GM12878 (cell line): ENCODE measurements around the gene PROSER3. TPM values are rescaled to one million over a fixed set of nuclear protein-coding genes. Genes with fewer than 3 reads are reported as not detected.

Experiments used
- BACH1 ChIP-seq: fragments of 450-650 bp; IDR thresholded peaks from 2 replicates; pipeline ENCODE4 v1.6.1; 2017; ENCODE audit warnings: mild to moderate bottlenecking, borderline replicate concordance
- CHD2 ChIP-seq: IDR thresholded peaks from 2 replicates; pipeline ENCODE4 v1.6.1; 2011; ENCODE audit warnings: low read depth, low read length, improper control_type of control experiment, borderline replicate concordance
- E4F1 ChIP-seq: fragments of 450-650 bp; IDR thresholded peaks from 2 replicates; pipeline ENCODE4 v1.6.1; 2018; ENCODE audit warnings: borderline replicate concordance, mild to moderate bottlenecking; ENCODE audit not compliant: partially characterized antibody
- EED ChIP-seq: sonication (generic); IDR thresholded peaks from 2 replicates; pipeline ENCODE4 v1.6.1; 2016; ENCODE audit warnings: antibody characterized with exemption, low read depth
- EP300 ChIP-seq, 2 experiments: fragments of 150-350 bp in 1 of 2; IDR thresholded peaks; 2 replicates each; pipeline ENCODE4 v1.6.1; 2011 to 2012; ENCODE audit warnings: low read depth in 2 of 2, low read length in 2 of 2, borderline replicate concordance in 1 of 2, improper control_type of control experiment in 1 of 2, inconsistent platforms in 1 of 2; ENCODE audit not compliant: control insufficient read depth in 1 of 2
- IKZF1 ChIP-seq: fragments of 450-650 bp; conservative IDR thresholded peaks from 2 replicates; pipeline ENCODE4 v1.6.1; 2017; ENCODE audit warnings: antibody characterized with exemption, mild to moderate bottlenecking
- IRF5 ChIP-seq: fragments of 450-650 bp; IDR thresholded peaks from 2 replicates; pipeline ENCODE4 v1.6.1; 2017; ENCODE audit warnings: borderline replicate concordance
- PBX3 ChIP-seq: IDR thresholded peaks from 2 replicates; pipeline ENCODE4 v1.6.1; 2011; ENCODE audit warnings: mild to moderate bottlenecking, low read depth, low read length, moderate library complexity; ENCODE audit not compliant: insufficient replicate concordance
- POLR2A ChIP-seq: IDR thresholded peaks from 2 replicates; pipeline ENCODE4 v1.6.1; 2011; ENCODE audit warnings: low read depth, mild to moderate bottlenecking, low read length
- POLR2AphosphoS2 ChIP-seq: IDR thresholded peaks from 2 replicates; pipeline ENCODE4 v1.6.1; 2011; ENCODE audit warnings: low read depth, mild to moderate bottlenecking, low read length, improper control_type of control experiment, moderate library complexity
- SIN3A ChIP-seq: IDR thresholded peaks from 2 replicates; pipeline ENCODE4 v1.6.1; 2012; ENCODE audit warnings: low read depth, low read length, improper control_type of control experiment
- SPI1 ChIP-seq: IDR thresholded peaks from 2 replicates; pipeline ENCODE4 v1.6.1; 2011; ENCODE audit warnings: low read depth, mild to moderate bottlenecking, low read length, moderate library complexity, borderline replicate concordance; ENCODE audit not compliant: insufficient read depth
- ZNF207 ChIP-seq: fragments of 450-650 bp; IDR thresholded peaks from 2 replicates; pipeline ENCODE4 v1.6.1; 2014; ENCODE audit warnings: antibody characterized with exemption, mild to moderate bottlenecking, borderline replicate concordance
- ZNF24 ChIP-seq: fragments of 450-650 bp; IDR thresholded peaks from 2 replicates; pipeline ENCODE4 v1.6.1; 2017; ENCODE audit warnings: antibody characterized with exemption, mild to moderate bottlenecking
- ZNF384 ChIP-seq: IDR thresholded peaks from 2 replicates; pipeline ENCODE4 v1.6.1; 2012; ENCODE audit warnings: low read depth, mild to moderate bottlenecking, low read length, improper control_type of control experiment, borderline replicate concordance
- polyA plus RNA-seq, 11 experiments: library from polyadenylated mRNA; depleted of rRNA in 4 of 11; unstranded in 6 of 11; stranded (reverse) in 5 of 11; fragments of >200 nt; fragmentation: Nextera tagmentation in 4 of 11; fragmentation: Illumina TruSeq in 1 of 11; extraction: Ambion mirVana in 4 of 11; extraction: Trizol in 1 of 11; gene quantifications; 1 replicate in 1 of 11; 2 replicates in 10 of 11; pipeline versions ENCODE4 v1.2.1 to v1.2.3, GENCODE V29; 2011 to 2016; ENCODE audit warnings: inconsistent platforms in 2 of 11, missing spikeins in 2 of 11, low read depth in 1 of 11
- total RNA-seq, 4 experiments: library from RNA; depleted of rRNA in 3 of 4; stranded (reverse); fragments of >200 nt in 3 of 4; fragmentation: Illumina TruSeq in 1 of 4; extraction: Trizol in 1 of 4; gene quantifications; 2 replicates each; pipeline versions ENCODE4 v1.2.1 to v1.2.3, GENCODE V29; 2013 to 2021
- TF ChIP-seq, protein P1 (sequence below): fragments of 450-650 bp; formaldehyde crosslinking; IDR thresholded peaks from 2 replicates; pipeline ENCODE4 v1.5.0; 2022; ENCODE audit warnings: mild to moderate bottlenecking, missing genetic modification characterization
- TF ChIP-seq, protein P2 (sequence below): fragments of 450-650 bp; IDR thresholded peaks from 2 replicates; pipeline ENCODE4 v1.6.1; 2017; ENCODE audit warnings: low read depth, mild to moderate bottlenecking, moderate library complexity

PROSER3 gene
- total and polyA plus RNA-seq, 10 of the 15 experiments (the other 5 are each of a cell fraction or from before 2014, with no cell fraction given), result 0.85 to 25.1 (median 9.6) TPM

- TF ChIP-seq, protein P1, sequence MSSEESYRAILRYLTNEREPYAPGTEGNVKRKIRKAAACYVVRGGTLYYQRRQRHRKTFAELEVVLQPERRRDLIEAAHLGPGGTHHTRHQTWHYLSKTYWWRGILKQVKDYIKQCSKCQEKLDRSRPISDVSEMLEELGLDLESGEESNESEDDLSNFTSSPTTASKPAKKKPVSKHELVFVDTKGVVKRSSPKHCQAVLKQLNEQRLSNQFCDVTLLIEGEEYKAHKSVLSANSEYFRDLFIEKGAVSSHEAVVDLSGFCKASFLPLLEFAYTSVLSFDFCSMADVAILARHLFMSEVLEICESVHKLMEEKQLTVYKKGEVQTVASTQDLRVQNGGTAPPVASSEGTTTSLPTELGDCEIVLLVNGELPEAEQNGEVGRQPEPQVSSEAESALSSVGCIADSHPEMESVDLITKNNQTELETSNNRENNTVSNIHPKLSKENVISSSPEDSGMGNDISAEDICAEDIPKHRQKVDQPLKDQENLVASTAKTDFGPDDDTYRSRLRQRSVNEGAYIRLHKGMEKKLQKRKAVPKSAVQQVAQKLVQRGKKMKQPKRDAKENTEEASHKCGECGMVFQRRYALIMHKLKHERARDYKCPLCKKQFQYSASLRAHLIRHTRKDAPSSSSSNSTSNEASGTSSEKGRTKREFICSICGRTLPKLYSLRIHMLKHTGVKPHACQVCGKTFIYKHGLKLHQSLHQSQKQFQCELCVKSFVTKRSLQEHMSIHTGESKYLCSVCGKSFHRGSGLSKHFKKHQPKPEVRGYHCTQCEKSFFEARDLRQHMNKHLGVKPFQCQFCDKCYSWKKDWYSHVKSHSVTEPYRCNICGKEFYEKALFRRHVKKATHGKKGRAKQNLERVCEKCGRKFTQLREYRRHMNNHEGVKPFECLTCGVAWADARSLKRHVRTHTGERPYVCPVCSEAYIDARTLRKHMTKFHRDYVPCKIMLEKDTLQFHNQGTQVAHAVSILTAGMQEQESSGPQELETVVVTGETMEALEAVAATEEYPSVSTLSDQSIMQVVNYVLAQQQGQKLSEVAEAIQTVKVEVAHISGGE (CRISPR knock-in tag), result no peak
- TF ChIP-seq CHD2 (no peak), SIN3A (no peak), E4F1 (no peak), IRF5 (no peak), POLR2A (no peak), ZNF384 (no peak), POLR2AphosphoS2 (no peak), PBX3 (no peak), EED (no peak), ZNF207 (no peak), SPI1 (no peak), EP300 (IDR thresholded peaks at IDR 0.05; ENCODE audit: borderline replicate concordance in 1 of 2, control insufficient read depth in 1 of 2, low read depth in 2 of 2, low read length in 2 of 2) (no peak), BACH1 (no peak), IKZF1 (no peak), ZNF24 (no peak)
- TF ChIP-seq, protein P2, sequence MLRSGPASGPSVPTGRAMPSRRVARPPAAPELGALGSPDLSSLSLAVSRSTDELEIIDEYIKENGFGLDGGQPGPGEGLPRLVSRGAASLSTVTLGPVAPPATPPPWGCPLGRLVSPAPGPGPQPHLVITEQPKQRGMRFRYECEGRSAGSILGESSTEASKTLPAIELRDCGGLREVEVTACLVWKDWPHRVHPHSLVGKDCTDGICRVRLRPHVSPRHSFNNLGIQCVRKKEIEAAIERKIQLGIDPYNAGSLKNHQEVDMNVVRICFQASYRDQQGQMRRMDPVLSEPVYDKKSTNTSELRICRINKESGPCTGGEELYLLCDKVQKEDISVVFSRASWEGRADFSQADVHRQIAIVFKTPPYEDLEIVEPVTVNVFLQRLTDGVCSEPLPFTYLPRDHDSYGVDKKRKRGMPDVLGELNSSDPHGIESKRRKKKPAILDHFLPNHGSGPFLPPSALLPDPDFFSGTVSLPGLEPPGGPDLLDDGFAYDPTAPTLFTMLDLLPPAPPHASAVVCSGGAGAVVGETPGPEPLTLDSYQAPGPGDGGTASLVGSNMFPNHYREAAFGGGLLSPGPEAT, result no peak
Measured at GRCh38 chr19:35774274-35775045, 16.5 kb downstream of the PROSER3 start (continued).
